ENCODE data around the gene ZFYVE1.
"Not testable (repeated sequence)": the region's sequence is repeated elsewhere in the genome, so short reads cannot be mapped to it uniquely, and the experiment has no call there.

The ZFYVE1 gene

GRCh38 chr14:72956741-72957140 is 70.2 kb downstream of the ZFYVE1 start:
- not testable (repeated sequence) for DNase-seq (ENCODE audit: low spot score)

- DNase-seq (ENCODE audit: low spot score): no peak
Measured at GRCh38 chr14:72952171-72952570, 74.7 kb downstream of the ZFYVE1 start.

- DNase-seq (ENCODE audit: low spot score): peak; percentile 70
Measured at GRCh38 chr14:72948481-72949138, 78.3 kb downstream of the ZFYVE1 start.

- DNase-seq (ENCODE audit: low spot score): no peak
Measured at GRCh38 chr14:72947366-72948160, 79.3 kb downstream of the ZFYVE1 start.

- no peak for DNase-seq (ENCODE audit: low spot score)
Measured at GRCh38 chr14:72946491-72946890, 80.4 kb downstream of the ZFYVE1 start.

- DNase-seq (ENCODE audit: low spot score): no peak
Measured at GRCh38 chr14:72945356-72946027, 81.4 kb downstream of the ZFYVE1 start.

GRCh38 chr14:72943876-72944430 is 83.0 kb downstream of the ZFYVE1 start:
- no peak for DNase-seq (ENCODE audit: low spot score)

- DNase-seq (ENCODE audit: low spot score): no peak
Measured at GRCh38 chr14:72942934-72943333, 84.0 kb downstream of the ZFYVE1 start.

- no peak for DNase-seq (ENCODE audit: low spot score)
Measured at GRCh38 chr14:72941286-72941985, 85.5 kb downstream of the ZFYVE1 start.

GRCh38 chr14:72939630-72940029 is 87.3 kb downstream of the ZFYVE1 start:
- no peak for DNase-seq (ENCODE audit: low spot score)

GRCh38 chr14:72932893-72933292 is 94.0 kb downstream of the ZFYVE1 start:
- no peak for DNase-seq (ENCODE audit: low spot score)

GRCh38 chr14:72929316-72930080 is 97.4 kb downstream of the ZFYVE1 start:
- DNase-seq (ENCODE audit: low spot score): no peak

- DNase-seq (ENCODE audit: low spot score): no peak
Measured at GRCh38 chr14:72928872-72929271, 98.0 kb downstream of the ZFYVE1 start.

GRCh38 chr14:72926292-72927028 is 100.4 kb downstream of the ZFYVE1 start, which contains the start of gene DCAF4:
Gene DCAF4 (plus strand): TSS chr14:72926464. CDS start chr14:72937979, 11,515 bp downstream.
- DNase-seq (ENCODE audit: low spot score): peak; percentile 97

GRCh38 chr14:72925815-72926291 is 101.1 kb downstream of the ZFYVE1 start:
- DNase-seq (ENCODE audit: low spot score): no peak

- DNase-seq (ENCODE audit: low spot score): no peak
Measured at GRCh38 chr14:72925171-72925759, 101.6 kb downstream of the ZFYVE1 start.

GRCh38 chr14:72924337-72924736 is 102.6 kb downstream of the ZFYVE1 start:
- no peak for DNase-seq (ENCODE audit: low spot score)

- no peak for DNase-seq (ENCODE audit: low spot score)
Measured at GRCh38 chr14:72921396-72921795, 105.5 kb downstream of the ZFYVE1 start.

GRCh38 chr14:72920008-72920407 is 106.9 kb downstream of the ZFYVE1 start:
- no peak for DNase-seq (ENCODE audit: low spot score)

Data from ecto neural progenitor cell (in vitro differentiated cells).